Stimulated activated CD4-positive, alpha-beta T cell treated with anti-CD3 and anti-CD28 coated beads, TNF-alpha, amount 100 ng/mL, for 24 hours (primary cell): ENCODE data around the gene THBS2.

Experiments
- DNase-seq, 3 experiments: peaks; one replicate each; pipeline ENCODE4 v3.0.0-alpha.2; 2020; ENCODE audit warnings: low read depth in 3 of 3

The THBS2 gene

DNA sequence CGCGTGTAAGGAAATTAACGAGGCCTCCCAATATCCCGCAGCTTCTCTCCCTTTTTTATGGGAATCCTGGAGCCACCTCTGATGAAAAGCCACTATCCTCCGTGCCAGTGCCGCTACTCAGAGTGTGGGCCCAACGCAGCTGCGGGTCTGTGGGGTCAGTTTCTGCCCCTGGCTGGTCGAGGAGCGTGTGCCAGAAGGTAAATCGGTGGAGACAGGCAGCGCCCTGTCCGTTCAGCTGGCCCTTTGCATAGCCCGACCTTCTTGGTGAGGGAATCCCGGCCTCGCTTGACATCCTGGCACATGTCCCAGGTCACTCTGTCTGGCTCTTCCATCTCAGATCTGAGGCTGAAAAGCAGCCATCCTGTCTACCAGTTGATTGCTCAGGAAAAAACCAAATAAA, 4.6 kb downstream of the THBS2 start:
- DNase-seq = no peak

DNA sequence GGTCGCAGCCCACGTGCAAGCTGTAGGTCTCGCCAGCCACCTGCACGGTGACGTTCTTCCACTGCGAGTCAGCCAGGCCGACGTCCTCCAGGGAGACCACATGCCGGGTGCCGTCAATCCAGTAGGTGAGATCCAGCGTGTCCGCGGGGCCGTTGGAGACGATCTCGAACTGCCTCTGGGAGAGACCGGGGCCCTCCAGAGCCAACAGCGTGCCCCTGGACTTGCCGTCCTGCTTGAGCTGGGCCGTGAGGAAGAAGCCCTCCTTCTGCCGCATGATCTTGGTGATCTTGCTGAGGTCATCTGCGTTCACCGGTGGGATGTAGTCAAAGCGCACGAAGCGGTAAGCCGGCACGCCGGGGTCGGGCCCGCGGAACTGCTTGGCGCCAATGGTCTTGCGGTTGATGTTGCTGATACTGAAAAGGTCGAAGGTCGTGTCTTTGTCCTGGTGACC, 5.1 kb downstream of the THBS2 start:
- DNase-seq = no peak

DNA sequence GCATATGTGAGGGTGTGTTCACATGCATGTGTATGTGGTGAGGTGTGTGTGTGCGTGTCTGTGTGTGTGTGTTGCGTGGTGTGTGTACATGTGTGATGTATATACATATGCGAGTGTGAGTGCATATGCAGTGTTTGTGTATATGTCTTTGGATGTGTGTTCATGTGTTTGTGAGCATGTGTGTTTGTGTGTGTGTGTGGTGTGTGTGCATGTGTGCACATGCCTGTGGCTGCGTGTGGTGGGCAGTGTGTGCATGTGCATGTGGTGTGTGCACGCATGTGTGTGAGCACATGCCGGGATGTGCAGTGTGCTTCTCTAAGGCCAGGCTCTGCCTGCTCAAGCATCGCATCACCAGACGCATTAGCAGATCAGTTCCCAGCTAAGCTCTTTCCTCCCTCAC, 5.7 kb downstream of the THBS2 start:
- DNase-seq = no peak

DNA sequence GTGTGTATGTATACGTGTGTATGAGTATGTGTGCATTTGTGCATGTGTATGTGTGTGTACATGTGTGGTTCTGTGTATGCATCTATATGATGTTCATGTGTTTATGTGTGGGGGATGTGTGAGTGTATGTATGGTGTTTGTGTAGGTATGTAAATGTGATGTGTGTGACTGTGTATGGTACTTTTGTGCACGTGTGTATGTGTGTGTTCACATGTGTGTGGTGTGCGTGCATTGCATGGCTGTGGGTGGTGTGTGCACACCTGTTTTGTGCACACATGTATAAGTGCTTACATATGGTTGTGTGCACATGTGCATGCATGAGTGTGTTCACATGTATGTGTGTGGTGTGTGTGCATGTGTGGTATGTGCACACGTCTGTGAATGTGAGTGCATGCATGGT, 6.2 kb downstream of the THBS2 start:
- no peak for DNase-seq

DNA sequence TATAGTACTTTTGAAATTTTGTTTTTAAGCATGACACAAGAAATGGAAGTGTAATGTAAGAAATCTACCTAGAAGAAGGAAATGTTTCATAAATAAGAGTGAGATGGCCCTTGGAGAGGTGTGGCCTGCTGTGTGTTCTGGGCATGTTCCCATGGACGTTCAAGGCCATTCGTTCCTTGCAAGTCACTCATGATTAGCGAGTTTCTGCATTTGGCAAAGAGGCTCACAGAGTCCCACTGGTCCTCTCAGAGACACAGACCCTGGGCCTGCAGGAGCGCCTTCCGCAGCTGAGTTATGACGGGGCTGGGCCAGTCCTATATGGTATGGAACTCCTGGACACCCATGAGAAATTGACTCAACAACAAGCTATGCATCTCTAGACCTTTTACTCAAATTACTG, 7.2 kb downstream of the THBS2 start:
- DNase-seq = no peak

DNA sequence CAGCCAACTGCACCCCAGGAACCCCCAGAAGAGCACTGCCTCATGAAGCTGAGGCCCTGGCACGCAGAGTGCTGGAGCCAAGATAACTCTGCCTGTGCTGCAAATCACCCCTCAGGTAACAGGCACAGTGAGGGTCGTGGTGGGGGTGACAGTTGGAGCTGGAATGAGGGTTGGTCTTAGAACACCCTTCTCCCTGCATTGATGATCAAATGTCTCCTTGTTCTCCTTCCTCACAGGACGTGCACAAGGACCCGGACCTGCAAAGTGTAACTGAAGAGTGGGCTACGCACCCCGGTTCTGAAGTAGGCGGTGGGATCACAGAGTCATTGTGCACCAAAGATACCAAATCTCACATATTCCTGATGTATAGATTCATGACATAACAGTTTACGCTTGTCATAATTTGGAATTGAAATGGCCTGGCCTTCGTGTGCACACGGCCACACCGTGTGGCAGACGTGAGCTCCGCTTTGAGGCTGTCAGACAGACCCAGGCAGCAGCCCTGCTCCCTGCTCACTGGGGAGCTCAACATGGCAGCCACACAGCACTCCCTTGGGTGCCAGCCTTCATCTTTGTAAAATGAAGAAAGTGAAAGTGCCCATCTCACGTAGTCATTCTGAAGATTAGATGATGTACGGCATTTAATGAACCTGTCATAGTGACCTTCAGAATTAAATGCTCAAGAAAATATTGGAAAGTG, 8.8 kb downstream of the THBS2 start:
- DNase-seq = no peak

DNA sequence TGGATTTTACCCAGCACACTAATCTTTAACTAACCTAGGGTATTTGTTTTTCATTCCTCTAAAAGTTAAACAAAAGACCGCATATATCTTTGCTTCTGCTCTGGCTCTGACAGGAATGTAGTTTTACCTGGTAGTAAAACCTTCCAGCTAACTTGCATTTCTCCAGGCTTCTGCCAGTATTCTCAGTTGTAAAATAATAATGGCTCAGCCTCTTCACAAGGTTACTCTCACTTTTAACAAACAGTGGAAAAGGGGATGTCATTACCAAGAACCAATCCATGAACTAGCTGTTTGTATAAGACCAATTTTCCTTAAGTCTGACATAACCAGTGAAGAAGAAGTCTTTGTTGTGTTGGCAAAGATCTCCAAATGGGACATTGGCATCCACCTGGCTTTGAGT, 10.0 kb downstream of the THBS2 start:
- DNase-seq = no peak

DNA sequence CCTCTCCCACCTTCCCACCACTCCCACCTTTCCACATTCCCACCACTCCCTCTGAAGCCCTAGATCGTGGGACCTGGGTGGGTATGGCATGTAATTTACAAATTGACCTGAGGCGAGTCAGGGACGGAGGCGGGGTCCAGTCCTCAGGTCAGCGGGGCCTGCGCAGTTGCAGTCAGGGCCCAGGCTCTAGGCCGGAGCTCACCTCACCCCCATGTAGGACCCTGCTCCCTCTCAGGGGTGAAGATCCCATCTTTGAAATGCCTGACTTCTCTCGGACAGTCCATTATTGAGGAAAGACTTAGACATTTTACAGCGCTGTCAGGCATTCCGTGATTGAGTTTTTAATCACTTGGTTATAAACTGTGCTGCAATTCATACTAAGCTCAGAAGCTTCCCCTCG, 10.5 kb downstream of the THBS2 start:
- DNase-seq = no peak

DNA sequence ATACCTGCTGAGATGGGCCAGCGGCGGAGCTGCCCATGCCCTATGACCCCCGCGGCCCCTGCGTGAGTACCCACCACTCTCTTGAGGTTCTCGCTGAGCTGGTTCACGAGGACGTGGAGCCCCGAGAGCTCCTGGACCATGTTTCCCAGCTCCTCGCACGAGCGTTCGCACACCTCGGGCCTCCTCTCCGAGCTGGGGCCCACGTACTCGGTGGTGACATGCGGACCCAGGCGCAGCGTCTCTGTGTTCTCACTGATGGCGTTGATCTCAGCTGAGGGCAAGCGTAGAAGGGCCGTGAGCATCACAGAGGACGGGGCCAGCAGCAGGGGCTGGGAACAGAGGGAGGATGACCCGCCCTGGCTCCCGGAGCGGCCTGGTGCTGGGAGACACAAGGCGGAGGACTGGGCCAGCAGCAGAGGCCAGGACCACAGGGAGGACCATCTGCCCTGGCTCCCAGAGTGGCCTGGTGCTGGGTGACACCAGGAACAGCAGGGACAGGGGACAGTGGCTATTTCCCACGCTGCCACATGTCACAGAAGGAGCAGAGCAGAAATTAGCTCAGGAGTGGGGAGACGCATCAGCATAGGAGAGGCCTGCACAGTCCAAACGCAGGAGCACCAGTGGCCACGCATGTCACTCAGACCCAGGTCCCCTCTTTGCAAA, 11.8 kb downstream of the THBS2 start:
- no peak for DNase-seq

DNA sequence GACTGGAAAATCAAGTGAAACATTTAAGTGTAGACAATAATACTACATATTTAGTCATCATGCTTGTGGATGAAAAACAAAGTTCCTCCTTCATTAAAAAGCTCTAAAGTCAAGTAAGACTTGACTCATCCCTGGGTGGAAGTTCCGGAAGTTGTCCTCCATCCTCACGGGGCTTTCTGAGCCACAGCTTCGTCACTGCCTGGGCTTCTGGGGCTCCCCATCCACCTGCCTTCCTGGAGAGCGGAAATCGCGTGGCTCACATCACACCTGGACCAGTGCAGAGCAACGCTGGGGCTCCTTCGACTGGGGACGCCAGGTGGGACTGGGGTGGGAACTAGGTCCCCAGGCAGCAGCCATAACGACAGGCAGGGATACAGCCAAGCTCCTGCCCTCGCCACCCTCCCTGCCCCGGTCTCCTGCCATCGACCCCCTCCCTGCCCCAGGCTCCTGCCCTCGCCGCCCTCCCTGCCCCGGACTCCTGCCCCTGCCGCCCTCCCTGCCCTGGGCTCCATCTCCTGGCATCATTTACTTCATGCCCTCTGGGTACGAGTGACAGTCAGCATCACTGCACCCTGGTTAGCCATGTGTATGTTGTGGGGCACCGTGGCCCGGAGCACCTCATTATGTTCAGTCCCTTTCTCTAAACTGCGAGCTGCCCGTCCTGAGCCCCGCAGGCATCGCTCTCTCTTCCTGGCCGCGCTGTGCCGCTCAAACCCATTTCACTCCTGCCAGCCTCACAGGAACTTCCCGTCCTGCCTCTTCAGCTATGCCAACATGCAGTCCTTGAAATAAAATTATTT, 12.9 kb downstream of the THBS2 start:
- no peak for DNase-seq

DNA sequence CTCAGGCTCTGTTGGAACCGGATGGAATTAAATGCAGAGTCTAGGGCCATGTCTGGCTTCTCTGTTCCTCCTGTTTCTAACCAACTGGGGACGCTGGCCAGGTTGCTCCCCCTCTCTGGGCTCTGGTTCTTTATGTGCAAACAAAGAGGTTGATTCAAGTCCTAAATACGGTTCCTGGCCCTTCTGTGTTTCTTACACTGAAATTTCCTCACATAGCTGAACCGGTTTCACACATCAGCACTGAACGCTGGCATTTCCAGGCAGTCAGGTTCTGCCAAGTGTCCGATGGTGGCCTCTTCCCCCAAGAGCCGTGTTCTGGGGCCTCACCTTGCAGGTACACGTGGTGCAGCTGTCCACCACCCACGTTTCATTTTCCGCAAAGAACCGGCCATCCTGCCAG, 13.5 kb downstream of the THBS2 start:
- no peak for DNase-seq

DNA sequence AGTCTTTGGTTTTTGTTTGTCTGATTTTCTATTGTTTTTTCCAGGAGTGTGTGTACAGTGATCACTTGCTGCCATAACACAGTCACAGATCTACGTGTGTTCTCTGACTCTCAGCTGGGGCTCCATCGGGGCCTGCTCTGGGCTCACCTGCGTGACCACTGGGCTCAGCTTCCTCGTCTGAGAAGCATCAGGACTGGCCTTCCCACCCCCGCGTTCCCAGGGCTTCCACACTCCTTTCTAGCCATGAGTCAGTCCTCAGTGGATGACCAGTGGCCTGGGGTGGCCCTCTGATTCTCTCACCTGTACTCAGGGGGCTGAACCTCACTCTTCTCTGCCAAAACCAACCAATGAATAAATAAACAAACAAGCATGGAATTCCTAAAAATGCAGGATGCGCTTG, 14.5 kb downstream of the THBS2 start:
- no peak for DNase-seq

DNA sequence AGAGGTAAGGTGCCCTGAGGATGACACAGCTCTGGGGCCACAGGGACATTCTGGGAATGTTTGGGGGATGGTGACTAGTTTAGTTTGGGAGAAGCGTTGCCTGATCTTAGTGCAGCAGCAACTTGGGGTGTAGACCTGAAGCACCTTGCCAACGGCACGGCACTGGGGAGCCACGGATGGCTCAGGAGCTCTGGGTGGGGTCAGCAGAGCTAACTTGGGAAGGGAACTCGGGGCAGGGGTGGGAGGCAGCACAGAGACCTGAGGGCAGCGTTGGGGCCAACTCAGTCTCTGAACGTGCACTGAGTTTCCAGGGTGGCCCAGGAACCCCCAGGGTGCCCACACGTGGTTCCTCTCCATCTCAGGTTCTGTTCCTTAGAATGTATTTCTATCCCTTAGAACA, 14.9 kb downstream of the THBS2 start:
- DNase-seq = no peak

DNA sequence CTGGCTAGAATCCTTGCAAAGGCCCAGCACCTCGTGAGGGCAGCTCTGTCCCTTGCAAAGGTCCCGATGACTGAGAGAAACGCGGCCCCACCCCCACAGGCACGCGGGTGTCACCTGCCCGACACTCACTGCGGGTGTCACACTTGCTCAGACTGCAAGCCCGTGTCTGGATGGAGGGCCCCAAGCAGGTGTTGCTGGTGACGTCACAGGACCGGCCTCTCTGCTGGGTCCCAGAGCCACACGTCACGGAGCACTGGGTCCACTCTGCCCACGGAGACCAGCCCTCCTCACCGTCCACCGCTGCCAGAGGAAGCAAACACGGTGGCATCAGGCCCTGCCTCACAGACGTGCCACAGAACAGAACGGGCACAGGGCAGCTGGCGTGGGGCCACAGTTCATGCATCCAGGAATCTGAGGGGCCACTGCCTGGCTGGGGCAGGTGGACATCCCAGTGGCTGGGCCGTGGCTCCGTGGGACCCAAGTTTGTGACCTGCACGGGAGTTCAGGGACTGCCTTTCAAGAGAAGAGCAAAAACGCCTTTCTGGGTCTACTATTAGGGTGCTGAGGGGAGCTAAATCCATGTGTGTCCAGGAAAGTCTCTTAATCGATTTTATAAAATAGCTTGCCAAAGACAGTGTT, 16.0 kb downstream of the THBS2 start:
- no peak for DNase-seq

DNA sequence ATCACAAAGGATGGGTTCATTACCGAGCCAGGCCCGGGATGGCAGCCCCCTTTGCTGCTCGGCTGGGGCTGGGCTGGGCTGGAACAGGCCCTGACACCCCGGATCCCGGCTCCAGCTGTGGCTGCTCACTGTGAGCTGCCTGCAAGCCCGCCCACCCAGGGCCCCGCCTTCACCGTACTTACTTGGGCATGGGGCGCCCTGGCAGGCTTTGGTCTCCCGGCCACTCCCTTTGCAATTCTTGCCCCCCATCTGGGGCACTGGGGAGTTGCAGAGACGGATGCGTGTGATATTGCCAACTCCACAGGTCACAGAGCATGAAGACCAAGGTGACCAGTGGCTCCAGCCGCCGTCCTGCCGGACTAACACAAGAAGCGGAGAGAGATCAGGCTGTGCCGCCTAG, 16.7 kb downstream of the THBS2 start:
- DNase-seq = no peak

DNA sequence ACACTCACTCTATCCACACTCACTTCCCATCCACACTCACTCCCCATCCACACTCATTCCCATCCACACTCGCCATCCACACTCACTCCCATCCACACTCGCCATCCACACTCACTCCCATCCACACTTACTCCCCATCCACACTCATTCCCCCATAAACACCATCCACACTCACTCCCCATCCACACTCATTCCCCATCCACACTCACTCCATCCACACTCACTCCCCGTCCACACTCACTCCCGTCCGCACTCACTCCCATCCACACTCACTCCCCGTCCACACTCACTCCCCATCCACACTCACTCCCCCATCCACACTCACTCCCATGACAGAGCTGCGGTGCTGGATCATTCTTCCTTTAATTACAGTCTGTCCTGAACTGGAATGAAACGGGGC, 17.1 kb downstream of the THBS2 start:
- DNase-seq = no peak

DNA sequence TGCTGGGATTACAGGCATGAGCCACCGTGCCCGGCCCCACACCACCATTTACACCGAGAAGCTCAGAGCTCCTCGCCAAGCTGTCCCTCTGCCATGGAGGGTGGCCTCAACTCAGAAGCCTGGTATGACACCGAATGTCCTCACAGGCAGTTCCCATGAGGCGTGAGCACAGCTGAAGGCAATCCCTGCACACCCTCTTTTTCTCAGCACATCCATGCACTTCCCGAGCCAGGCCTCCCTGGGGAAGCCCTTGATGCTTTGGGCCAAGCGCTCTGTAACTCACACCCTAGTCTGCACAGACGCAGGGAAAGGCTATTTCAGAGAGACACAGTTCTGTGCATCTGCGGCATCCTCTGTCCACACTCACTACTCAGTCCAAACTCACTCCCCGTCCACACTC, 18.4 kb downstream of the THBS2 start:
- no peak for DNase-seq

DNA sequence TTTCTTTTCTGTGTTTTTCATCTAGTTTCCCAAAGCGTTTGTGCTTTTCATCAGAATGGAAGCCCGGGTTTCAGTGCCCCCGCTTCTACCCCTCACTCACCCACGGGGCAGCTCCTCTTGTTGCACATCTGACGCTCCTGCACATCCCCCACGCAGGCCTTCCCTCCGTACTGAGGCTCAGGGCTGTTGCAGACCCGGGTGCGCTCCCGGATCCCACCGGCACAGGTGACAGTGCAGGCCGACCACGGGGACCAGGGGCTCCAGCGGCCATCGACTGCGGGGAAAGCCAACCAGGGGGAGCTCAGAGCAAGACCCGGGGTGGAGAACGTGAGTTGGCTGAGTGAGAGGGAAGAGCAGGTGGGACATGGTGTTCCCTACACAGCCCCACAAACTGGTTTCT, 19.0 kb downstream of the THBS2 start:
- DNase-seq = no peak

DNA sequence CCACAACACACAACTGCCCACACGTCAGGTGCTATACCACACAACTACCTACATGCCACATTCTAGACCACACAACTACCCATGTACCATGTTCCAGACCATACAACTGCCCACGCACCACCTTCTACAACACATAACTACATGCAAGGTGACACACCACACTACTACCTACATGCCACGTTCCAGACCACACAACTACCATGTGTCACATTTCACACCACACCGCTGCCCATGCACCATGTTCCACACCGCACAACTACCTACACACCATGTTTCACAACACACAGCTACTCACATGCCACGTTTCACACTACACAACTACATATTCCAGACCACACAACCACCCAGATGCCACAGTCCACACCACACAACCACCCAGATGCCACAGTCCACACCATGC, 19.8 kb downstream of the THBS2 start:
- no peak for DNase-seq

DNA sequence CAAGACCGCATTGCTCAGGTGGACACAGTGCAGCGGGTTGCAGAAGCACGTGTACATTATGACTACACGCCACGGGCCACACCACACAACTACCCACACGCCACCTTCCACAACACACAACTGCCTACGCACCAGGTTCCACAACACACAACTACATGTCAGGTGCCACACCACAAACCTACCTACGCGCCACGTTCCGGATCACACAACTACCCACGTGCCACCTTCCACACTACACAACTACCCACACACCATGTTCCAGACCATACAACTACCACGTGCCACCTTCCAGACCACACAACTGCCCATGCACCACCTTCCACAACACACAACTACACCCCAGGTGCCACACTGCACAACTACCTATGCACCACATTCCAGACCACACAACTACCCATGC, 20.5 kb downstream of the THBS2 start:
- DNase-seq = no peak

DNA sequence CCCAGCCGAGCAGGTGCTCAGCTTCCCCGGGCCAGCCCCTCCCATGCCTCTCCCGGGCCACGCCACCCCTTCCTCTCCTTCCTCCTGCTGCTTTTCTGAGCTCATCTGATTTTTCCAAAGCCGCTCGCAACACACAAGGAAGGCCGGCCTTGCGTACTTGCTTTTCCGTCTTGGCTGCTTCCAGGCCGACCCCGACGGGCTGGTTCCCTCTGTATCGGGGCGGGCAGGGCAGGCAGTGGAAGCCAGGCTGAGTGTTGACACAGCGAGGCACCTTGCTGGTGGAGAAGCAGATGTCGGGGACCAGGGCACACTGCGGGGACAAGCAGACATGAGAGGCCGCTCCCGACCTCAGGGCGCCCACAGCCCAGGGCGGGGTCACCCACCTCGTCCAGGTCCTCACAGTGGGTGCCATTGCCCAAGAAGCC, 21.1 kb downstream of the THBS2 start:
- DNase-seq = no peak

DNA sequence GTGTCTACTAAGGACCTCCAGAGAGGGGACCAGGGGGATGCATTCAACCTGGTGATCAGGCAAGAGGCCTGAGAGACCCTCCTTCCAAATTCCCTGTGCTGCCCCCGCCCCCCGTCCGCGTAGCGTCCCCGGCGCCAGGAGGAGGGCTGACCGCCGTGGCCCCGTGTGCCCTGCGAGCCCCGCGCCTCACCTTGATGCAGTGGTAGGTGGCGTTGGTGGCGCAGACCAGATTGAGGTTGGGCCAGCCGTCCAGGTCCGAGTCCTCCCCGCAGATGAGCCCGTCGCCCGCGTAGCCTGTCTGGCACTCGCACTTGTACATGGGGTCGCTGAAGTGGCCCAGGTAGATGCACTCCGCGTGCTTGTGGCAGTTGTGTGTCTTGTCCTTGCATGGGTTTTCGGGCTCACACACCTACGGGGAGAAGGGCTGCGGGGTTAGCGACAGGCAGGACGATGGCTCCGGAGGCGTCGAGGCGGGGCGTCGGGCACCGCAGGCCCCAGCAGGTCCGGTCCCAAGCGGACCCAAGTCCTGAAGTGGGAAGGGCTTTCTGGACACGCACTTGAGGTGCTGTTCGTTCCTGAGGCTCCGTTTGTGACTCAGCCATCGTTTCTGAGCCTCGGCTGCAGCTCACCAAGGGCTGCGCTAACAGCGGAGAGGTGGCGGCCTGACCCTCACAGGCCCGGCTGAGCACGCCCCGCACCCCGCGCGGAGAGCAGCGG, 21.7 kb downstream of the THBS2 start:
- DNase-seq = no peak
